HG03159 (cell line): ENCODE data around the gene FSTL3.
"Not testable (repeated sequence)": the region's sequence is repeated elsewhere in the genome, so short reads cannot be mapped to it uniquely, and the experiment has no call there.

ENCODE experiments used
- ATAC-seq: cut with Tn5 transposase; IDR thresholded peaks from one replicate; pipeline ENCODE4 v1.9.1; 2021; ENCODE audit warnings: mild to moderate bottlenecking, moderate library complexity; ENCODE audit not compliant: unreplicated experiment

Gene FSTL3

DNA sequence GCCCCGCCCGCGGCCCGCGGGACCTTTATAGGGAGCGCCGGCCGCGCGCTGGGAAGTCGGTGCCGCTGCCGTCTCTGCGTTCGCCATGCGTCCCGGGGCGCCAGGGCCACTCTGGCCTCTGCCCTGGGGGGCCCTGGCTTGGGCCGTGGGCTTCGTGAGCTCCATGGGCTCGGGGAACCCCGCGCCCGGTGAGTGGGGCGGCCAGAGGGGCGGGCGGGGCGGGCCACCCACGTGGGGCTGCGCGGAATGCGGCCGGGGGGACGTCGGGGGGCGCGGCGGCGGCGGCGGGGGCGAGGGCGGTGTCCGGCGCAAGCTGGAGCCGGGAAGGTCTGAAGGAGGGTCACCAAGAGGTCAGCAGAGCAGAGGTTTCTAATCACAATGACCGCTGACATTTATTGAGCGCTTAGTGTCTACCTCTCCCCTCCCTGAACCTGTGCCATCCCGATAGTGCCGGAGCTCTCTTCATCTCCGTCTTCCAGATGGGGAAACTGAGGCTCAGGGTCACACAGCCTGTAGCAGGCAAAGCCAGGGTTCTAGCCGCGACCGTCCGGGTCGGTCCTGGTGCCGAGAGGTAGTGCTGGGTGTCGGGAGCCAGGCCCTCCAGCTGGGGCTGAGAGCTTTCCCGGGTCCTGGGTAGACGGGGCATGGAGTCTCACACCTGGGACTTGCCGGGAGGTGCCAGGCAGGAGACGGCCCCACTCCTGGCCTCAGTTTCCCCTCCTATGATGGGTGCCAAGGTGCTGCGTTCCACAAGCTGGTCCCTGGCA lies at the start of gene FSTL3:
Gene FSTL3 (plus strand): TSS at position 54 of the 767 bp plus-strand sequence. CDS start 32 bp downstream, at position 86.
- no peak for ATAC-seq

DNA sequence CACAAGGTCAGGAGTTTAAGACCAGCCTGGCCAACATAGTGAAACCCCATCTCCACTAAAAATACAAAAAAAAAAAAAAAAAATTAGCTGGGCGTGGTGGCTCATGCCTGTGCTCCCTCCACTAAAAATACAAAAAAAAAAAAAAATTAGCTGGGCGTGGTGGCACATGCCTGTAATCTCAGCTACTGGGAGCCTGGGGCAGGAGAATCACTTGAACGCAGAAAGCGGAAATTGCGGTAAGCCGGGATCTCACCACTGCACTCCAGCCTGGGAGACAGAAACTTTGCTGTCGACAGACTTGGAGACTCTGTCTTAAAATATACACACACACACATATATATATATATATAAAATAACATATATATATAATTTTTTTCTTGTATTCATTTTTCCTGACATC lies 49.6 kb upstream of the FSTL3 start:
- not testable (repeated sequence) for ATAC-seq

DNA sequence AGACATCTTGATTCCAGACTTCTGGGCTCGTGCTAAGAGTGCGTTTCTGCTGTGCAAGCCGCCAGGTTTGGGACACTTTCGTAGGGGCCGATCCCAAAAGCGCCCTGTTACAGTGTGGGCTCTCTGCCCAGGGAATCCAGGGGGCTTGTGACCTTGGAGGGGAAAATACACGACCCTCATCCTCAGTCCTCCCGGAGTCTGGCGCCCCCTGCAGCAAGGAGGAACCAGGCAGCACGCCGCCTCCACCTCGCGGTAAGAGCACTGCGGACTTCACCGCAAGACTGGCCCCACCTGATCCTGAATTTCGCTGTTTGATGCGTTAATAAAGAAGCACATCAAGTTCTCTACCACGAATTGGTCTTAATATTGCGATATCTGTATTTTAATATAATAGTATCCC lies 48.0 kb upstream of the FSTL3 start:
- no peak for ATAC-seq

DNA sequence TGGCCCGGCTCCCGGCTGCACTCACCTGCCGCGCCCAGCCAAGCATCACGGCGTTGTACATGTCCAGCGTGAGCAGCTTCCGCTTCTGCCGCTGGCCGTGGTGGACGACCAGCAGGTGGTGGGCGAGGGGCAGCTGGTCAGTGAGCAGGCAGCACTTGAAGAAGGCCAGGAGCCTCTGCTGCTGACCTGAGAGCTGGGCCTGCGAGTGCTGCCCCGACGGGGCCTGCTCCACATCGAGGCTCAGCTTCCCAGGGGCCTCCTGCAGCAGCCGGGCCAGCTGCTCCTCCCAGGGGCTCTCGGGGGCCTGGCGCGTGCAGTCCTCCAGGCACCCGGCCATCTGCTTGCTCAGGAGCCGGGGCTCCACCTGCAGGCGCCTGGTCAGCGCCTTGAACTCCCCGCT lies 46.7 kb upstream of the FSTL3 start:
- ATAC-seq: not testable (repeated sequence)

DNA sequence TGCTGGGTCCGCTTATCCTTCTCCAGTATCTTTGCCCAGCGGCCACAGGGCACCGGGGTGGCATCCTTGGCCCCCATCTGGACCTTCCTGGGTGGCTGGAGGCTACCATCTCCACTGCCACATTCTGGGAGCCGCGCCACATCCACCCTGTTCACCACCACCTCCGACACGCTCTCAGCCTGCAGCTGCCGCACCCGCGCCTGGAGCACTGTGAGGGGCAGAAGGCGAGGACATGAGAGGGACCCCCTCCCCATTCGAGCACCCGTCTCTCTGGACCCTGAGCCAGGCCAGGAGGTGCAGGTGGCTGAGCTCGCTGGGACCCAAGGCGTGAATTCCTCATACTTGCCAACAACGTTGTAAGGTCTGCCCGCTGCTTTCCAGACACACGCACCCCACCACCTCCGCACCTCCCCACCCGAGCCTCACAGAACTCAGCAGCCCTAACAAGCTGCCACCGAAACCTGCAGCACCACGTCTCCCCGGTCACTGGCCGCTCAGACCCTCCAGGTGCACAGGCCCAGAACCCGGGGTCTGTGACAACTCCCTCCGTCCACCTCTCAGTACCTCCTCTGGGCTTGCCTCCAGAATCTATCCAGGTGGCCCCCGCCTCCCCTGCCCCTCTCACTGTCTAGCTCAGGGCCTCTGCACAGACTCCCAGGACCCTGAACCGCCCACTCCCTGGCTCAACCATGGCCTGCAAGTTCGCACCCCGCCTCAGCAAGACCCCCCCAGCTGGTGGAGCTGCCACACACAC lies 46.1 kb upstream of the FSTL3 start:
- ATAC-seq: no peak

DNA sequence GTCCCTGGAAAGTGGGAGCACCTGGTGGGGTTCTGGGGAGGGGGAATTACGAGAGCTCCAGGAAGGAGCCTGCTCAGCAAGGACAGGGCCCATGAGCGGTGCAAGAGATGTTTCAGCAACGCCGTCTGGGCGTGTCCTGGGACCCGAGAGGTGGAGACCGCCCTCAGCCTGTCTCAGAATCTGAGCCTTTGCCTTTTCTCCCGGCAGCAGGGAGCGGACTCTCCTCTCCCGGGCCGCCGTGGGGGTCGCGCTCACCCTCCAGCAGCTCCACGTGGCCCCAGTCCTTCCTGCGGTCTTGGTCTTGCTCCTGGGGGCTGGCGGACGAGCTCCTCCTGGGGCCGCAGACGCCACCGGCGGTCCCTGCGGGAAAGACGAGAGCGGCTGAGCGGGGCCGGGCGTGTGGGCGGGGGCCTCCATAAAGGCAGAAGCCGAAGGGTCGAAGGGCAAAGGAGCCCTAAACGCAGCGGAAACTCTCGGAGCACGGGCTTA lies 43.6 kb upstream of the FSTL3 start:
- peak; percentile 14 for ATAC-seq

DNA sequence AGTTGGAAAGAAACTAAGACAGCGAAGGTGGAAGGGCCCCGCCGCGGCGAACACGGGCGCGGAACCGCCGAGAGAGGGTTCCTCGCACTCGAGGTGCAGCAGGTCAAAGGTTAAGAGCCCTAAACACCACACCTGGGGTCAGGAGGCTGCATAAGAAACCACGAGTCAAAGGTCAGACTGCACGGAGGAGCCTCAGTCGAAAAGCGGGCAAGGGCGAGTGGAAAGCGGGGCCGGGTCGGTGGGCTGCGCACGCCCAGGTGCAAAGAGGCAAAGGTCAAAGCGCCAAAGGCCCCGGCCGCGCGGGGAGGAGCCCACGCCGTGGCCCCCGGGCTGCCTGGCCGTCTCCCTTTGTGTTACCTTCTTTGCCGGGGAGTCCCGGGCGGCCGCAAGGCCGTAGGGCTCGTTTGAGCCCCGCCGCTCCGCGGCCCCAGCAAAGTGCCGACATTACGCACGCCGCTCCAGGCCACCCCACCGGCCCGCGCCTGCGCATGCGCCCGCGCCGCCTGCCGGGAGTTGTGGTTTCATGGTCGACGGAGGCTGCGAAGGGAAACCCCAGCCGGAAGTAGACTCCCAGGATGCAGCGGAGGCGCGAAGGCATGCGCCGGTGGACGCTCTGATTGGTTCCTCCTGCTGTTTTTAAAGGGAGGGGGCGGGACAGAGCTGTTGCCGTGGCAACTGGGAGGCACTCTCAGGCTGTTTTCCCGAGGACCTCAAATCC lies 43.0 kb upstream of the FSTL3 start, which contains the start of gene POLRMT:
Gene POLRMT (minus strand): TSS at position 470 of the 718 bp plus-strand sequence. CDS start 25 bp downstream, at position 445.
- peak; percentile 72 for ATAC-seq

DNA sequence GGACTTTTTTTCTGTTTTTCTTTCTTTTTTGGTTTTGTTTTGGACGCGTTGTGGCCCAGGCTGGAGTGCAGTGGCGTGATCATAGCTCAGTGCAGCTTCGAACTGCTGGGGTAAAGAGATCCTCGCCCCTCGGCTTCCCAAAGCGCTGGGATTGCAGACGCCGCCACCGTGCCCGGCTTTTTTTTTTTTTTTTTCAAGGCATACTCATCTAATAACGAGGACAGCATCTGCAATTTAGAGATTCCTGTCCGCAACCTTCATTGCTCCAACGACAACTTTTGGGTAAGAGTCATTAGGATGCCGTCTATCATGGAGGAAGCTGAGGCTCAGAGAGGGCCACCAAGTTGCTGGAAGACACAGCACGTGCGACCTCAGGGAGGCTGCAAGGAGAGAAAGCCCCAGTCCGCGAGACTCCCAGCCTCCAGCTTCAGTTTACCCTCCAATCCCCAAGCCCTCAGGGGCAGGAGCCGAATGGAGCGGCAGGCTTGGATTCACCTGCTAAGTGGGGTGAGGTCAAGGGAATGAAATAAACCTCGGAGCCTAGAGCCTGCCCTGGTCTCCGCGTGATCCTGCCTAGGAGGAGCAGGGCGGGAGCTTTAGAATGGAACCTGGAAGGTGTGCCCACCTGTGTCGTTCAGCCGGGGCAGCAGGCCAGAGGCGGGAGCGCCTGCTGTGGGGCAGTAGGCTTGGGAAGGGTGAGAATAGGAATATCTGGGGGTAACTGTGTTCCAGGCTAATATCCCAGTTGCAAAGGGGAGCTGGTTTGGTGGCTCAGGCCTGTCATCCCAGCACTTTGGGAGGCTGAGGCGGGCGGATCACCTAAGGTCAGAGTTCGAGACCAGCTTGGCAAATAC lies 42.2 kb upstream of the FSTL3 start:
- ATAC-seq: no peak

DNA sequence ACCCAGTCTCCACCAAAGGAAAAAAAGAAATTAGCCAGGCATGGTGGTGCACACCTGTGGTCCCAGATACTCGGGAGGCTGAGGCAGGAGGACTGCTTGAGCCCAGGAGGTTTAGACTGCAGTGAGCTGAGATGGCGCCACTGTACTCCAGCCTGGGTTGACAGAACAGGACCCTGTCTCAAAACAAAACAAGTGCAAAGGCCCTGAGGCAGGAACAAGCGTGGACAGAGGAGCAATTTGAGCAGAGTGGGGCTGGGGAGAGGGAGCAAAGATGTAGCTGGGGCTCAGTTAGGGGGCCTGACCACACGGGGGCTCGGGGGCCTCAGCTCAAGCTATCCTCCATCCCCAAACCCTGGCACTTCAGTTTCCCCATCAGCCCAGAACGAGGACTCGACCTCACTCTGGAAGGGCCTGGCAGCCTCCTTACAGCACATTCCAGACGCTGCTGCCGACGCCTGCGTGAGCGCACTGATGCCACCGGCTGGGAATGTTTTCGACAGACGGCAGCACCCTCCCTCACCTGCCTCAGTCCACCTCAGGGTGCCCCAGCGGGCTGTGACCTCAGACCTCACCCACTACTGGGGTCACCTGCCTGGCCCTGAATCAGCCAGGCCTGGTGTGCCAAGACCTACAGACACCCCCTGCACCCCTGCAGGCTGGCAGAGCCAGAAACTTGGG lies 41.1 kb upstream of the FSTL3 start:
- no peak for ATAC-seq

DNA sequence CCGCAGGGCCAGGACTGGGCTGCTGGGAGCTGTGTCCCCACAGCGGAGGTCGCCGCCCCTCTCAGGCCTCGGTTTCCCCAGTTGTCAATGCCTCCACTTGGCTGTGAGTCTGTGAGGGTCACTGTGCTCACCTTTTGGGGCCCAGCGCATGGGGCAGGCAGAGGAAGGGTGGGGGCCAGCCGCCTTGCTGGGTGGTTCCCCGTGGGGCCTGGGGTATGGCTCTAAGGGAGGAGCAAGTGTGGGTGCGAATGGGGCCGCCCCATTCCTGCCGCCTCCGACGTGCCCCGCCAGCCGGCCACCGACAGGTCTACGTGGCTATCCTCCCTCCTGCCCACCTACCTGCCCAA lies 37.3 kb upstream of the FSTL3 start:
- ATAC-seq: no peak

DNA sequence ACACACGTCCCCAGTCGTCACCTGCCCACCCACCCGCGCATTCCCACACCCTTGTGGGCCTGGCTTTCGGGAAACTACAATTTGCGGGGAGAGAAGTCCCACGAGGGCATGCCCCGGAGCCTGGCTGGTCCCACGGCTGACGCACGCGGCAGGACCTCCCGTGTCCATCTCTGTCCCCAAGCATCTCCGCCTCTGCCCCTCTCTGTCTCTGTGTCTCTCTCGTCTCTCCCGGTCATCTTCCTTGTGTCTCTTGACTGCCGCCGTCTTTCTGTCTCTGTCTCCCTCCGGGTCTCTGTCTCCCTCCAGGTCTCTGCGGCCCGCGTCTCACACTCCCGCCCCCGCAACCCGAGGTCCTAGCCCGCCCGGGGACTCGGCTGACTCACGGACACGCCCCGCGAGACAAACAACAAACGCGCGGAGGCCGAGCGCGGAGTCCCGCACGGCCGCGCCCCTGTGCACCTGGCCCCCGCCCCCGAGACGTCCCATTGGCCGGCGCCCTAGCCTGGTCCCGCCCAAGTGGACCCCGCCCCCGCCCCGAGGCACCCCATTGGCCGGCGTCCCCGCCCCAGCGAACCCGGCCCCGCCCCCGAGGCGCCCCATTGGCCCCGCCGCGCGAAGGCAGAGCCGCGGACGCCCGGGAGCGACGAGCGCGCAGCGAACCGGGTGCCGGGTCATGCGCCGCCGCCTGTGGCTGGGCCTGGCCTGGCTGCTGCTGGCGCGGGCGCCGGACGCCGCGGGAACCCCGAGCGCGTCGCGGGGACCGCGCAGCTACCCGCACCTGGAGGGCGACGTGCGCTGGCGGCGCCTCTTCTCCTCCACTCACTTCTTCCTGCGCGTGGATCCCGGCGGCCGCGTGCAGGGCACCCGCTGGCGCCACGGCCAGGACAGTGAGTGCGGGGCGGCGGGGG lies 36.7 kb upstream of the FSTL3 start, which contains the start of gene FGF22:
Gene FGF22 (plus strand): TSS at position 627 of the 908 bp plus-strand sequence. CDS start 47 bp downstream, at position 674.
- peak; percentile 48 for ATAC-seq

DNA sequence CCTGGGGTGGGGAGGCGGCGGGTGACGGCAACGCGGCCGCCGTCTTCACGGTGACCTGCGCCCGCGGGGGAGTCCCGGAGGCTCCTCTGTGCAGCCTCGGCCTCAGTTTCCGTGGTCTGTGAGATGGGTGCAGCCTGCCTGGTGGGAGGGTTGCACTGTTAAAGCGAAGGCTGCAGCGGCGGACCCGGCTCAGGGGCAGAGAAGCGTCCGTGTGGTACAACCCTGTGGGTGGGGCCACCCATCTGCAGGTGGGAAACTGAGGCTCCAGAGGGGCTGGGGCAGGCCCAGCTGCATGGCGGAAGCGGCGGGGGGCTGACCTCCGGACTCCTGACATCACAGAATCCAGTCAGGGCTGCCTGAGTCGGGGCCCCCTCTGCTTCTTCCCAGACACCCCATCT lies 36.0 kb upstream of the FSTL3 start:
- no peak for ATAC-seq

DNA sequence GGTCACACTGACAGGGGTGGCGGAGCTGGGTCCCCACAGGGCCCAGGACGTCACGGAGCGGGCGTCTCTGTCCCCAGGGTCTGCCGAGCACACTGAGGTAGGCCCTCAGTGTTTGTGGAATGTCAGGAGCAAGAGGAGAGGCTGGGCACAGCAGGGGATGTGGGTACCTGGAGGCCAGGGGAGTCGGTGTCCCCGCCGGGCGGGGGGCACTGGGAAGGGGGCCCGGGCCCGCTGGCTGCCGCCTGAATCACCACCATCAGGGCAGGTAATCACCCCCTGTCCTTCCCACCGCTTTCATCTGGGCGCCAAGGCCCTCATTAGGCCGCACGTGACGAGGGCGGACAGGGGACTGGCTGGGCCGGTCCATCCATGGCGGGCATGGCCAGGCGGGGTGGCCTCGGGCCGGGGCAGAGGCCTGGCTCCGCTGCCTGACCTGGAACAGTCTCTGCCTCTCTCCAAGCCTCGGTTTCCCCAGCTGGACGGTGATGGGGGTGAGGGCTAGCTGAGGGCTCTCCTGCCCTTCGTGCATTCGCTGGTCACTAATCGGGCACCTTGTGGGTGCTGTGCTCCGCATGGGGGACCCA lies 35.5 kb upstream of the FSTL3 start:
- no peak for ATAC-seq

DNA sequence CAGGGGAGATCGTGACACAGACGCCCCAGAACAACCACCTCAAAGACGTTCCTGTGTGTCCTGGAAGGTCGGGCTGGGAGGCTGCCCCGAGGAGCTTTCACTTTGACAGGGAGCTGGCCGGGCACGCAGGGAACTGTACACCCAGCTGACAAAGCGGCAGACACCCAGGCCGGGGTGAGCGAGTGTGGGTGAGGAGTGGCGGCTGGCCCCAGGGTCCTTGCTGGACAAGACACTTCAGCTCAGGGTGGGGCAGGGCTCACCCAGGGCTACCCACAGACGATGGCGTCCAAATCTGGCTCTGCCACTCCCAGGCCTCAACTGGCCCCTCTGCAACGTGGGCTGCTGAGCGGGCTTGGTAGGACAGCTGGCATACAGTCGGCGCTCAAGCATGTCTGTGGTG lies 34.5 kb upstream of the FSTL3 start:
- ATAC-seq: no peak

DNA sequence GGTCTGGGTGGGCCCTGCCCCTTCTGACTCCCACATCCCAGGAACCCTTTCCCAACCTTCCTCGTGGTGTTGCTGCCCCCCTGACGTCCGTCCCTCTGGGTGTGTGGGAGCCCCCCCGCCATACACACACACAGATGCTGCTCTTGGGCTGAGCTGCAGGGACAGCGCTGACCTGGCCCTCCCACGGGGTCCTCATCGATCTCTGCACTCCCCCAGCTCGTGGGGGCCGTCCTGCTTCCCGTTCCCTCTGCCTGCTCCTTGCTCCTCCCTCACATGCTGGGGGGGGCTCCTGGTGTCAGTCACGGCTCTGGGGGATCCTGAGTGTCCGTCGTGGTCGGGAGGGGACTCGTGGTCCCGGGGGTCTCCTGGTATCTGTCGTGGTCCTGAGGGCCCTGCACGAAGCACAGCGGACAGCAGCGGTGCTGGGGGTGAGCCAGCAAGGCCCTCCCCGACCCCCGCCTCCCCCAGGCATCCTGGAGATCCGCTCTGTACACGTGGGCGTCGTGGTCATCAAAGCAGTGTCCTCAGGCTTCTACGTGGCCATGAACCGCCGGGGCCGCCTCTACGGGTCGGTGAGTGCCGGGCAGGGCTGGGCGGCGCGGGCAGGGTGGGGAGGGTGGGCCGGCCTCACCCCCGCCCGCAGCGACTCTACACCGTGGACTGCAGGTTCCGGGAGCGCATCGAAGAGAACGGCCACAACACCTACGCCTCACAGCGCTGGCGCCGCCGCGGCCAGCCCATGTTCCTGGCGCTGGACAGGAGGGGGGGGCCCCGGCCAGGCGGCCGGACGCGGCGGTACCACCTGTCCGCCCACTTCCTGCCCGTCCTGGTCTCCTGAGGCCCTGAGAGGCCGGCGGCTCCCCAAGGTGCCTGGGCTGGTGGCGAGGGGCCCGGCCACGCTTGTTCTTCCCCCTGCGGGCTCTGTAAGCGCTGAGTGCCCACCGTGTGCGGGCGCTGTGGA lies 33.1 kb upstream of the FSTL3 start:
- ATAC-seq: no peak

DNA sequence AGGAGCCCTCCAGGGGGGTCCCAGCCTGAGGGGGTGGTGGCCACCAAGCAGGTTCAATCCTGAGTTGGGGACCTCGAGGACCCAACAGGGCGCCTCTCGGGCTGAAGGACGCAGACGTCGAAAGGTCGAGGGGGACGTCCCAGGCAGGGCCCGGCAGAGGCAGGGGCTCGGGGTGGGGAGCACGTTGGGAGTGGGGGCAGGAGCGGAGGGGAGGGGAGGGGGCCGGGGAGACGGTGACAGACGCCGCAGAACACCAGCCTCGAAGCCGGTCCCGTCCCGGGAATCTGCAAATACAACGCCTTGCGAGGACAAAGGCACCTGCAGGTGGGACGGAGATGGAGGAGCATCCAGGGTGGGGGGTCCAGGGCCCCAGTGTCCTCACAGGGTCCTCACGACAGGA lies 32.5 kb upstream of the FSTL3 start:
- ATAC-seq: no peak

DNA sequence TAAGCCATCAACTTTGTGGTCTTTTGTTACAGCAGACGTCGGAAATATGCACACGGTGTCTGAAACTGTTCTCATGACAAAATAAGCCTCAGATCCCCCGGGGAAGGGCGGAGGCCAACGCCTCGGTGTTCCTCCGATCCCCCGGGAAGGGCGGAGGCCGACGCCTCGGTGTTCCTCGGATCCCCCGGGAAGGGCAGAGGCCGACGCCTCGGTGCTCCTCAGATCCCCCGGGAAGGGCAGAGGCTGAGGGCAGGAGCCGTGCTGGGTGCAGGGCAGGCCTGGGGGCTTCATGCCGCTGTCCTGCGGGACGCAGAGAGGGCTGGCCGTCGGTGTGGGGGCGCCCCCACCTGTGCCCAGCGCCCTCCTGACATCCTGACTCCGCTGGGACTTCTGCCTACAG lies 31.8 kb upstream of the FSTL3 start:
- no peak for ATAC-seq
